ENCODE data around the gene CPLANE2. TPM values are rescaled to one million over a fixed set of nuclear protein-coding genes. Genes with fewer than 3 reads are reported as not detected.
A peak's percentile ranks its signal among the peaks of the same experiment; 100 is the strongest.

CPLANE2 gene
- total RNA-seq, 1 experiment from 2014 or later = 5.5 TPM

GRCh38 chr1:16249596-16250241, 12.7 kb upstream of the CPLANE2 start:
- no peak for DNase-seq (ENCODE audit: low spot score)

GRCh38 chr1:16248603-16249516, 11.9 kb upstream of the CPLANE2 start:
- Histone ChIP-seq H3K27ac (ENCODE audit: low read depth, low read length, poor library complexity, severe bottlenecking) (peak overlapping the region; percentile 81), H3K4me3 (ENCODE audit: low read depth, low read length, poor library complexity, severe bottlenecking) (no peak overlapping the region), H3K9me3 (ENCODE audit: low read depth, low read length, poor library complexity, severe bottlenecking) (no peaks in the 10 kb centered on the region), H3K27me3 (replicated peaks; ENCODE audit: insufficient read depth, low read depth, low read length, poor library complexity) (no peaks in the 10 kb centered on the region), H3K4me1 (ENCODE audit: insufficient read depth, low read length, poor library complexity, severe bottlenecking) (peaks cover 34% of the 10 kb centered on the region), H3K36me3 (ENCODE audit: insufficient read depth, low read length, poor library complexity, severe bottlenecking) (peaks cover 13% of the 10 kb centered on the region)
- DNase-seq (ENCODE audit: low spot score) = peak; percentile 91
- intact Hi-C loops (cut with micrococcal nuclease; ENCODE audit: unreplicated experiment) = loop anchor here (10.0 kb wide), 1 partner anchor 116 kb away; the partner anchor contains the start of gene SZRD1
- CTCF ChIA-PET = interaction anchor here (0.7 to 1.1 kb wide), 3 partner anchors 60 to 176 kb away, joined by 3 to 6 read pairs (median 5); no protein-coding TSS in a partner anchor
- no TSS peak for BruUV-seq (replicated peaks)
- POLR2A ChIA-PET (ENCODE audit: low non-redundant PET) = interaction anchor here (0.8 kb wide), 1 partner anchor 11 kb away, joined by 3 read pairs; no protein-coding TSS in a partner anchor
- no peak for TF ChIP-seq CTCF (conservative IDR thresholded peaks at IDR 0.05; ENCODE audit: low read depth, low read length)
- TF ChIP-seq EZH2 (IDR thresholded peaks at IDR 0.05; ENCODE audit: borderline replicate concordance, low read depth, low read length, poor library complexity, severe bottlenecking) = no peak

More at GRCh38 chr1:16249596-16250241, 12.7 kb upstream of the CPLANE2 start:
- Histone ChIP-seq H3K4me3 (ENCODE audit: low read depth, low read length, poor library complexity, severe bottlenecking) (no peak overlapping the region), H3K9me3 (ENCODE audit: low read depth, low read length, poor library complexity, severe bottlenecking) (no peaks in the 10 kb centered on the region), H3K36me3 (ENCODE audit: insufficient read depth, low read length, poor library complexity, severe bottlenecking) (peaks cover 13% of the 10 kb centered on the region), H3K4me1 (ENCODE audit: insufficient read depth, low read length, poor library complexity, severe bottlenecking) (peaks cover 38% of the 10 kb centered on the region), H3K27me3 (replicated peaks; ENCODE audit: insufficient read depth, low read depth, low read length, poor library complexity) (no peaks in the 10 kb centered on the region), H3K27ac (ENCODE audit: low read depth, low read length, poor library complexity, severe bottlenecking) (peak overlapping the region; percentile 81)
- TF ChIP-seq EZH2 (IDR thresholded peaks at IDR 0.05; ENCODE audit: borderline replicate concordance, low read depth, low read length, poor library complexity, severe bottlenecking) (no peak), CTCF (conservative IDR thresholded peaks at IDR 0.05; ENCODE audit: low read depth, low read length) (no peak)
- POLR2A ChIA-PET (ENCODE audit: low non-redundant PET) = no interaction called here
- intact Hi-C loops (cut with micrococcal nuclease; ENCODE audit: unreplicated experiment) = loop anchor here (10.0 kb wide), 1 partner anchor 115 kb away; the partner anchor contains the start of gene SZRD1
- BruUV-seq (replicated peaks) = no TSS peak
- CTCF ChIA-PET = interaction anchor here (0.7 kb wide), 1 partner anchor 61 kb away, joined by 6 read pairs; no protein-coding TSS in a partner anchor

- Histone ChIP-seq H3K27me3 (replicated peaks; ENCODE audit: insufficient read depth, low read depth, low read length, poor library complexity) (no peaks in the 10 kb centered on the region), H3K36me3 (ENCODE audit: insufficient read depth, low read length, poor library complexity, severe bottlenecking) (peaks cover 13% of the 10 kb centered on the region), H3K9me3 (ENCODE audit: low read depth, low read length, poor library complexity, severe bottlenecking) (no peaks in the 10 kb centered on the region), H3K4me1 (ENCODE audit: insufficient read depth, low read length, poor library complexity, severe bottlenecking) (peaks cover 32% of the 10 kb centered on the region), H3K4me3 (ENCODE audit: low read depth, low read length, poor library complexity, severe bottlenecking) (no peak overlapping the region), H3K27ac (ENCODE audit: low read depth, low read length, poor library complexity, severe bottlenecking) (peak overlapping the region; percentile 81)
- no TSS peak for BruUV-seq (replicated peaks)
- no peak for DNase-seq (ENCODE audit: low spot score)
- intact Hi-C loops (cut with micrococcal nuclease; ENCODE audit: unreplicated experiment) = loop anchor here (10.0 kb wide), 1 partner anchor 117 kb away; the partner anchor contains the start of gene SZRD1
- TF ChIP-seq CTCF (conservative IDR thresholded peaks at IDR 0.05; ENCODE audit: low read depth, low read length) (no peak), EZH2 (IDR thresholded peaks at IDR 0.05; ENCODE audit: borderline replicate concordance, low read depth, low read length, poor library complexity, severe bottlenecking) (no peak)
- POLR2A ChIA-PET (ENCODE audit: low non-redundant PET) = interaction anchor here (0.8 kb wide), 1 partner anchor 10 kb away, joined by 3 read pairs; no protein-coding TSS in a partner anchor
- CTCF ChIA-PET = interaction anchor here (1.0 to 1.1 kb wide), 2 partner anchors 115 to 175 kb away, joined by 3 to 5 read pairs; no protein-coding TSS in a partner anchor
These were observed 11.0 kb upstream of the CPLANE2 start for GRCh38 chr1:16248007-16248436.

All from A673 (cell line).